GM12875 (cell line): ENCODE results near the gene INF2.

ENCODE experiments used
- H3K4me3 ChIP-seq: one replicate; pipeline ENCODE4 v1.5.1; 2011; ENCODE audit warnings: low read depth, low read length, control low read depth
- TF ChIP-seq, protein P1 (sequence below): IDR thresholded peaks from 2 replicates; pipeline ENCODE4 v1.5.1; 2011; ENCODE audit warnings: low read depth, mild to moderate bottlenecking, control low read depth, inconsistent platforms, low read length, moderate library complexity, borderline replicate concordance; ENCODE audit not compliant: insufficient read depth

The INF2 gene

DNA sequence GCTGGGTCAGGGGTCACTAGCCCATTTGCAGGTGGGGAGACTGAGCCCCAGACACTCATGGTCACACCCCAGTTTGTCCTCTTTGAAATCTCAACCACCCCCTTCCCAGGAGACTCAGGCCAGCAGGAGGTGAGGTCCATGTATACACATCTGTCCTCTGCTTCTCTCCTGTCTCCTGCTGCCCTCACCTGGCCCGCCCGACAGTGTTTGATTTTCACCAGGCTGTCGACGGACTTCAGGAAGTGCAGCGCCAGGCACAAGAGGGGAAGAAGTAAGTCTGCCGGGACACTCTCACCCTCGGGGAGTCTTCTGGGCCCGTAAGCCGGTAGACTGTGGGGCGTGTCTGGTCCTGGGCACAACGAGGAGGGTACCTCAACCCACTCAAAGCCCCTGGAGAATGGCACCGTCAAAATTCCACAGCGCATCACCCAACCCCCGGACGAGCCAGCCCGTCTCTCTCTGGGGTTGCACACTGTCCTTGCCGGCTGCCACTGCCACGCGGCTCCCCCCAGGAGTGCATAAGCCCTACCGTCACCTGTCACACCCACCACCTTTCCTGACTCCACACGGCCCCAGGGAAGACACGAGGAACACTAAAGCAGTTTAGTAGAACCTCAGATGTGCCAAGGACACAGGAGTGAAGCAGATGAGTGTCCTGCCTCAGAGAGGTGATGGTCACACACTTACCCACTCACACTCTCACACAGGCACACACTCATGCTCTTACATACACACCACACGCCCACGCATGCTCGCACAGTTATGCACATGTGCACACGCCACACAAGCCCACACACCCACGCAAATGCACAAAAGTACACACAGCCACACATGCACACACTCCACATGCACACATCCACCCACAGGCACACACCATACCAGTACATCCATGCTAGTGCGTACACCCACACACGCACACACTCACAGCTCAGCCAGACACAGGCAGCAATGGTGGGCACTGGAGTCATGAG, 50.4 kb downstream of the INF2 start:
- TF ChIP-seq, protein P1, sequence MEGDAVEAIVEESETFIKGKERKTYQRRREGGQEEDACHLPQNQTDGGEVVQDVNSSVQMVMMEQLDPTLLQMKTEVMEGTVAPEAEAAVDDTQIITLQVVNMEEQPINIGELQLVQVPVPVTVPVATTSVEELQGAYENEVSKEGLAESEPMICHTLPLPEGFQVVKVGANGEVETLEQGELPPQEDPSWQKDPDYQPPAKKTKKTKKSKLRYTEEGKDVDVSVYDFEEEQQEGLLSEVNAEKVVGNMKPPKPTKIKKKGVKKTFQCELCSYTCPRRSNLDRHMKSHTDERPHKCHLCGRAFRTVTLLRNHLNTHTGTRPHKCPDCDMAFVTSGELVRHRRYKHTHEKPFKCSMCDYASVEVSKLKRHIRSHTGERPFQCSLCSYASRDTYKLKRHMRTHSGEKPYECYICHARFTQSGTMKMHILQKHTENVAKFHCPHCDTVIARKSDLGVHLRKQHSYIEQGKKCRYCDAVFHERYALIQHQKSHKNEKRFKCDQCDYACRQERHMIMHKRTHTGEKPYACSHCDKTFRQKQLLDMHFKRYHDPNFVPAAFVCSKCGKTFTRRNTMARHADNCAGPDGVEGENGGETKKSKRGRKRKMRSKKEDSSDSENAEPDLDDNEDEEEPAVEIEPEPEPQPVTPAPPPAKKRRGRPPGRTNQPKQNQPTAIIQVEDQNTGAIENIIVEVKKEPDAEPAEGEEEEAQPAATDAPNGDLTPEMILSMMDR: no peak
- no peak overlapping the region for H3K4me3 ChIP-seq

DNA sequence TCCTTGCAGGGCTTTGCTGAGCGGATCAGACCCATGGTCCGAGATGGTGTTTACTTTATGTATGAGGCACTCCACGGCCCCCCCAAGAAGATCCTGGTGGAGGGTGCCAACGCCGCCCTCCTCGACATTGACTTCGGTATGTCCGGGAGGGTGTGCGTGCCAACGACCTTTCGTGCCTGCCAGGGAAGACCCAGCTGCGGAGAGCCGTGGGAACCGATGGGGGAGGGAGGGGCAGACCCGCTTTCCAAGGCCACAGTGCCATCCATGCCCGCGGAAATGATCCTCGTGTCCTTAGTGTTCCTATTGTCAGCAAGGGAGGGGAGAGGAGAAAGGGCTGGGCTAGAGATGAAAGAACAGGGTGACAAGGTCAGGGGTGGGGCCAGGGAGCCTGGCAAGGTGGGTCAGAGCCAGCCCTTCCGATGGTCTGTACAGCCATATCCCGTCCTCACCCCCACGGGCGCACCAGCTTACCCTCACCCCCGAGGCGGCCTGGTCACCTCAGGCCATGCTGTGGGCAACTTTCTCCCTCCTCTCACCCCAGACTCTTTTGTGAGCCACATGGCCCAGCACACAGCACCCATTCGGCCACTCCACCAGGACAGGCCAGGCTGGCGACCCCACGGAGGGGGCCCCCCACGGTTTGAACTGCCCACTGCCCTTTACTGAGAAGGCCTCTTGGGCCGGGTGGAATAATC, 51.8 kb downstream of the INF2 start:
- no peak overlapping the region for H3K4me3 ChIP-seq
- TF ChIP-seq, protein P1: no peak

DNA sequence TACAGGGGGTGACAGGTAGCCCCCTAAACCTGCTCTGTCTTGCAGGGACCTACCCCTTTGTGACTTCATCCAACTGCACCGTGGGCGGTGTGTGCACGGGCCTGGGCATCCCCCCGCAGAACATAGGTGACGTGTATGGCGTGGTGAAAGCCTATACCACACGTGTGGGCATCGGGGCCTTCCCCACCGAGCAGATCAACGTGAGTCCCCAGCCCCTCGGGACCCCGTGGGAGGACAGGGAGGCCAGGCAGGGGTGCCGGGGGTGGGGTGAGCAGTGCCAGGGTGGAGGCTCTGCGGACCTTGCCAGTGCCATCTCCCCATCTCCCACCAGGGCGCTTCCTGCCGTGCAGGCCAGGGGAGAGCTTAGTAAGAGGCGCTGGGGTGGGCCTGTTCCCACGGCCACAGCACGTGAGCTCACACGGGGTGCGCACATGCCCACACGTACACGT, 52.4 kb downstream of the INF2 start:
- H3K4me3 ChIP-seq: no peak overlapping the region
- TF ChIP-seq, protein P1: no peak

DNA sequence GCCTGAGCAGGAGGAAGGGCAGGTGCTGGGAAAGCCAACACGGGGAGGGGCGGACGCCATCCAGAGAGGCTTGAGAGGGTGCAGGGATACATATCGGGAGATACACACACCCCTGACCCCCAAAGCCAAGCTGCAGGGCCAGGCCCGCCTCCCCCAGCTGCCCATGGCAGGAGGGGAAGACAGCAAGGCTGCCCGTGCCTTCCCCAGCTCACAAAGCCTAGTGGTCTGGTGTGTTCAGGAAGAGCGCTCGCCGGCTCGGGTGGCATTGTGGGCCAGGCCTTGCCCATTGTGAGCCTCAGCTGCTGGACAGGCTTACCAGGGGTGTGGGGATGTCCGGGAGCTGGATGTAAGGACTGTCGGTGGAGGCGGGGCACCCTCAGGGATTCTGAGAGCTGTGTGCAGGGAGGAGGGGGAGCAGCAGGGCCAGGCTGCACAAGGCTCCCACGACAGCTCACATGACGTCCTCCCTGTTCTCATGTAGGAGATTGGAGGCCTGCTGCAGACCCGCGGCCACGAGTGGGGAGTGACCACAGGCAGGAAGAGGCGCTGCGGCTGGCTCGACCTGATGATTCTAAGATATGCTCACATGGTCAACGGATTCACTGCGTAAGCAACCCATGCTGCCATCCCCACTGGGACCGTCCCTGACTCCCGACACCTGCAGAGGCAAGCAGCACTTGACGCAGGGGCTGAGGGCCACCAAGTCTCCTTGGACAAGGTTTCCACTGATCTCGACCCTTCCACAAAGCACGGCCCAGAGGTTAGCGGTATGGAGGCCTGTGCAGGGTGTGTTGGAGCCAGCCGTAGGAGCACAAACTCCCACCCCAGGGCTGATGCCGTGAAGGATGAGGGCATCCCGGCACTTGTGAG, 53.4 kb downstream of the INF2 start:
- TF ChIP-seq, protein P1: no peak
- H3K4me3 ChIP-seq: no peak overlapping the region

DNA sequence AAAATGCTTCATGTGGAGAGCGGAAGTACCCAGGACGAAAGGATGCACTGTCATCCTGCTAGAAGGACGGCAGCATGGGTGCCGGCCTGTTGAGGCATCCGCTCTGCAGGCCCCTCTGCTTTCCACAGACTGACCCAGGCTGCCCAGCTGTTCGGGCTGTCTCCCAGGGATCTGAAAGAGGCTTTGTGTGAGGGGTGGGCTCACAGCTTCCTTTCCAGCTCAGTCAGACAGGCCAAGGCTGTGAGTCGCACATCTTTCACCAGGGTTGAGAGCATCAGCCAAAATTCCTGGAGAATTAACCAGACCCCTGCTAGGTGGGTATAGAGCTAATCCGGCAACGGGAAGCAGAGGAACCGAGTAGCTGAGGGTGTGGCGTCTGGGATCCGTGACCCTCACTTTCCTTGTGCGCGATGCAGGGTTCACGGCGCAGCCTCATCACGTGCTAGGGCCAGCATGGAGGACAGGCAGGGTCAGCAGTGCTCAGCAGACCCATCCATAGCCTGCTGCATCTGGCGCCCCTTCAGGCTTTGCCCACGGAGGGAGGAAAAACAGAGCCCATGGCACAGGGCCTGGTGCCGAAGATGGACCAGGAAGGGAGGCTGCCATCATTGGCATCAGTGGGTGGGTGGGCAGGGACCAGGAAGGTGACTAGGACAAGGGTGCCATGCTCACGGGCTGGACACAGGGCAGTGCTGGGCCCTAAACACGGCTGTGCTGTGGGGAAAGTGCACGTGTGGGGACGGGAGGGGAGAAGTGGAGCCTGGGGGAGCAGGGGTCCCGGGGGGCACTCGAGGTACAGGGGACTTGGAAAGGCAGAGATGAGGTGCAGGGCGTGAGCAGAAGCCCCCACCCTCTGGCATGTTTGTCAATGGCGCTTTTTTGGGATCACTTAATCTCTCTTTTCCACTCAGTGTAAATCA, 54.3 kb downstream of the INF2 start:
- TF ChIP-seq, protein P1: no peak
- H3K4me3 ChIP-seq: no peak overlapping the region

DNA sequence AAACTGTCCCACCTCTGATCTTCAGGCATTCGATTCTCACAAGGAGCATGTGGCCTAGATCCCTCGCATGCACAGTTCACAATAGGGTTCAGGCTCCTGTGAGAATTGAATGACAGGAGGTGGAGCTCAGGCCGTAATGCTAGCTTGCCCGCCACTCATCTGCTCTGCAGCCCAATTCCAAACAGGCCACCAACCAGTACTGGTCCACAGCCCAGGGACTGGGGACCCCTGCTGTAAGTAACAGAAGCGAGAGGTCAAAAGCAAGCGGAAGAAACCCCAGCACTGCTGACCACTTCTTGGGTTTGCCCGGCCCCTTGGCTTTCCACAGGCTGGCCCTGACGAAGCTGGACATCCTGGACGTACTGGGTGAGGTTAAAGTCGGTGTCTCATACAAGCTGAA, 55.1 kb downstream of the INF2 start:
- H3K4me3 ChIP-seq: no peak overlapping the region
- TF ChIP-seq, protein P1: no peak
